Activated T-helper 1 cell treated with anti-CD3 and anti-CD28 coated beads, Interleukin-12 subunit alpha, Interleukin-12 subunit beta, Interleukin-2, Interleukin-4 antibody, amounts not matched to agents 30 ng/mL and 10 ng/mL and 1 ng/mL, durations not matched to agents 14 hours and 24 hours and 36 hours (primary cell): ENCODE results near the gene EPC1. TPM values are rescaled to one million over a fixed set of nuclear protein-coding genes. Genes with fewer than 3 reads are reported as not detected.
A peak's percentile ranks its signal among the peaks of the same experiment; 100 is the strongest.
"Not testable (repeated sequence)": the region's sequence is repeated elsewhere in the genome, so short reads cannot be mapped to it uniquely, and the experiment has no call there.

Experiments
- DNase-seq: peaks from one replicate; pipeline ENCODE4 v3.0.0; 2021; ENCODE audit warnings: low spot score
- H3K27ac Mint-ChIP-seq: one replicate; pipeline ENCODE4 v1.8.0; 2021; ENCODE audit warnings: mild to moderate bottlenecking, mixed read lengths
- H3K27me3 Mint-ChIP-seq: one replicate; pipeline ENCODE4 v1.8.0; 2022; ENCODE audit warnings: mild to moderate bottlenecking, moderate library complexity, mixed read lengths; ENCODE audit not compliant: insufficient read depth
- H3K36me3 Mint-ChIP-seq: one replicate; pipeline ENCODE4 v1.8.0; 2021; ENCODE audit warnings: low read depth, mixed read lengths
- H3K4me1 Mint-ChIP-seq: one replicate; pipeline ENCODE4 v1.8.0; 2021; ENCODE audit warnings: low read depth, mixed read lengths
- H3K4me3 Mint-ChIP-seq: one replicate; pipeline ENCODE4 v1.8.0; 2021; ENCODE audit warnings: mild to moderate bottlenecking, moderate library complexity, mixed read lengths
- H3K9me3 Mint-ChIP-seq: one replicate; pipeline ENCODE4 v1.8.0; 2021; ENCODE audit warnings: mixed read lengths
- intact Hi-C: fragments of 100-400 bp; cut with micrococcal nuclease; formaldehyde crosslinking; loops from one replicate; pipeline ENCODE4 v1.15.1; 2024
- total RNA-seq: library from RNA; stranded (reverse); gene quantifications from 2 replicates; pipeline ENCODE4 v1.2.3, GENCODE V29; 2022

Gene EPC1
- total RNA-seq, 1 donor from 2014 or later: 37.8 TPM

GRCh38 chr10:32365404-32365803, 18.4 kb upstream of the EPC1 start:
- H3K36me3 Mint-ChIP-seq, H3K27me3 Mint-ChIP-seq, H3K9me3 Mint-ChIP-seq, DNase-seq: not testable (repeated sequence)
- Mint-ChIP-seq H3K27ac (peak overlapping the region; percentile 59), H3K4me1 (peaks cover 61% of the 10 kb centered on the region), H3K4me3 (peak overlapping the region; percentile 5)
- intact Hi-C loops: loop anchor here (5.0 kb wide), 1 partner anchor 503 kb away; no protein-coding TSS in a partner anchor

DNA sequence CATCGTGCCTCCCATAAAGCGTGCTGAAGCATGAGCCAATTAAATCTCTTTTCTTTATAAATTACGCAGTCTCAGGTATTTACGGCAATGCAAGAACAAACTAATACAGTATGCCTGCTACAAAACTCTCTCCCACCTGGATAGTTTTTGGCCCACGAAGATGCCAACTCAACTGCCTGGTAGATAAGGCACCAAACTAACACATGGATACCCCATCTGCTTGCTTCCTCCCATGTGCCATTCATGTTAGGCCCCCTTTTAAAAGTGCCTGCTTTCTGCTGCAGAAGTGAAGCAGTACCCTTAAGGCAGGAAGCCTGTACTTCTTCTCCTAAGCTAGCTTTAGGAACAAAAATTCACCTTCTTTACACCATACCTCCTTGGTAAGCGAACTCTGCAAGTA, 15.6 kb upstream of the EPC1 start:
- DNase-seq: no peak
- no peak overlapping the region for H3K4me3 Mint-ChIP-seq
- H3K36me3 Mint-ChIP-seq: peaks cover 8% of the 10 kb centered on the region
- intact Hi-C loops: no loop called here
- peak overlapping the region; percentile 53 for H3K27ac Mint-ChIP-seq
- peaks cover 58% of the 10 kb centered on the region for H3K4me1 Mint-ChIP-seq
- no peaks in the 10 kb centered on the region for H3K27me3 Mint-ChIP-seq
- H3K9me3 Mint-ChIP-seq: peaks cover 3% of the 10 kb centered on the region

GRCh38 chr10:32360884-32361283, 13.9 kb upstream of the EPC1 start:
- peak overlapping the region; percentile 23 for H3K4me3 Mint-ChIP-seq
- intact Hi-C loops: no loop called here
- H3K27ac Mint-ChIP-seq: peak overlapping the region; percentile 24
- peaks cover 64% of the 10 kb centered on the region for H3K4me1 Mint-ChIP-seq
- peaks cover 11% of the 10 kb centered on the region for H3K36me3 Mint-ChIP-seq
- H3K9me3 Mint-ChIP-seq: peaks cover 3% of the 10 kb centered on the region
- no peak for DNase-seq
- H3K27me3 Mint-ChIP-seq: no peaks in the 10 kb centered on the region

DNA sequence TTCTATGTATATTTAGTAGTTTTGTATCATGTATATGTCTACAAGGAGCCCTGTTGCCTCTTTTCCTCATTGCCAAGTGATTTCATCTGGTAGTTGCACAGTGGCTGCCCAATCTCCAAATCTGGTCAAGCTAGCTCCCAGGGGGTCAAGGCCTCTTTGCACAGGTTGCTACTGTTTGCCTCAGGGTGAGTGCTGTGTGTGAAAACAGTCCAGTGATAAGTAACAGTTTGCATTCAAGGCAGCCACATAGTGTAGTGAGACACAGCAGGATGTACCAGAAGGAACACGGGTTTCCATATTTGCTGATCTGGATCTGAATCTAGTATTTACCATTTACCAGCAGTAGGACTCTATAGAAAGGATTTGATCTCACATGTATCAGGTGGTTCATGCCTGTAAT, 13.3 kb upstream of the EPC1 start:
- Mint-ChIP-seq H3K27ac (no peak overlapping the region), H3K4me3 (no peak overlapping the region), H3K4me1 (peaks cover 63% of the 10 kb centered on the region), H3K27me3 (no peaks in the 10 kb centered on the region), H3K36me3 (peaks cover 13% of the 10 kb centered on the region), H3K9me3 (peaks cover 3% of the 10 kb centered on the region)
- DNase-seq: no peak
- intact Hi-C loops: no loop called here

- Mint-ChIP-seq H3K4me3 (peak overlapping the region; percentile 61), H3K27ac (peak overlapping the region; percentile 93), H3K27me3 (no peaks in the 10 kb centered on the region), H3K4me1 (peaks cover 73% of the 10 kb centered on the region), H3K9me3 (peaks cover 3% of the 10 kb centered on the region), H3K36me3 (peaks cover 17% of the 10 kb centered on the region)
- intact Hi-C loops: loop anchor here (1.0 to 10.0 kb wide), 3 partner anchors 9 to 1652 kb away; partner anchors contain the start of gene EPC1
- no peak for DNase-seq
Observed at GRCh38 chr10:32357056-32357735, 10.2 kb upstream of the EPC1 start.

GRCh38 chr10:32354690-32355089, 7.7 kb upstream of the EPC1 start:
- H3K4me3 Mint-ChIP-seq, H3K27me3 Mint-ChIP-seq, DNase-seq, H3K36me3 Mint-ChIP-seq, H3K27ac Mint-ChIP-seq, H3K9me3 Mint-ChIP-seq: not testable (repeated sequence)
- intact Hi-C loops: loop anchor here (10.0 kb wide), 1 partner anchor 1650 kb away; no protein-coding TSS in a partner anchor
- H3K4me1 Mint-ChIP-seq: peaks cover 68% of the 10 kb centered on the region

DNA sequence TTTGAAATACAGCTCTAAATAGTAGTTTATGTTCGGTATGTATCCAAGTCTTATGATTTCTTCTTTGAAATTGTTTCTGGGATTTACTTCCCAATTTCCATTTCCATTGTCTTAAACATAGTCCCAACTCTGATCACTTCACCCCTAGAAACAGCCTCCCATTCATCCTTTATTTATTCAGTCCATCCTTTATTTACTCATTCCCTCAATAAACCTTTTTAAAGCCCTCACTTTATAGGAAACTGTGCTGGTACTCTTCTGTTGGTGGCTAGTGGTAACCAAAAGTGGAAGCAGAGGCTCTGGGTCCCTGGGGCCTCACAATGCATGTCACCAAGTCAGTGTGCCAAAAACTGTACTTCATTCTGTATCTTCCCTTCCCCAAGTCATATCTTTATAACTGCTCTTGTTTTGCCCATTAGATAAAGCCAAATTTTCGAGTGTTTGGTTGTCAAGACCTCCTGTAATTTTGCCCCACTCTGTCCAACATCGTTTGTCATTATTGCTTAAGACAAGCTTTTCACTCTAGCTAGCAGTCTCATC, 3.9 kb upstream of the EPC1 start:
- no peak for DNase-seq
- intact Hi-C loops: loop anchor here (10.0 kb wide), 1 partner anchor 1646 kb away; no protein-coding TSS in a partner anchor
- H3K36me3 Mint-ChIP-seq: peaks cover 9% of the 10 kb centered on the region
- no peaks in the 10 kb centered on the region for H3K9me3 Mint-ChIP-seq
- no peaks in the 10 kb centered on the region for H3K27me3 Mint-ChIP-seq
- peaks cover 69% of the 10 kb centered on the region for H3K4me1 Mint-ChIP-seq
- no peak overlapping the region for H3K4me3 Mint-ChIP-seq
- no peak overlapping the region for H3K27ac Mint-ChIP-seq

GRCh38 chr10:32349968-32350738, 3.2 kb upstream of the EPC1 start:
- Mint-ChIP-seq H3K4me1 (peaks cover 72% of the 10 kb centered on the region), H3K27me3 (no peaks in the 10 kb centered on the region), H3K4me3 (no peak overlapping the region), H3K36me3 (peaks cover 13% of the 10 kb centered on the region), H3K9me3 (no peaks in the 10 kb centered on the region), H3K27ac (no peak overlapping the region)
- intact Hi-C loops: loop anchor here (5.0 to 10.0 kb wide), 4 partner anchors 198 to 1915 kb away; partner anchors contain the start of genes ARHGAP12 and MAP3K8
- no peak for DNase-seq

DNA sequence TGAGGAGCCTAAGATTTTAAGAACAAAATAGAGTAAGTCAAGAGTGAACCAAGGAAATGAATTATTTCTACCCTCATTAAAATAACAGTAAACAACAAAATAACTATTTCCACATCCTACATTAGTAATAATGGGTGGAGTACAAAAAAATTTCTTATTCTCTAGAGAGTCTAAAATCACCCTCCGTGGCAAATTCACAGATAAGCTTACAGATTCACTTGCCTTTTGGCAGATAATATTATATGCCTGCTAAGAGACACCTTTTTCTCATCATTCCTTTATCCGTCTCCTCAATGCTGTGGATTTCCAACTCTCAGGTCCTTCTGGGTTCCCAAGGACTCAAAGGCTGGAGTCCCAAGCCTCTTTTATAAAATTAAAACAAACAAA, 2.2 kb upstream of the EPC1 start:
- peaks cover 19% of the 10 kb centered on the region for H3K36me3 Mint-ChIP-seq
- H3K9me3 Mint-ChIP-seq: no peaks in the 10 kb centered on the region
- peak overlapping the region; percentile 79 for H3K4me3 Mint-ChIP-seq
- peaks cover 71% of the 10 kb centered on the region for H3K4me1 Mint-ChIP-seq
- no peak for DNase-seq
- no peak overlapping the region for H3K27ac Mint-ChIP-seq
- intact Hi-C loops: loop anchor here (5.0 to 10.0 kb wide), 3 partner anchors 197 to 1914 kb away; partner anchors contain the start of genes ARHGAP12 and MAP3K8
- no peaks in the 10 kb centered on the region for H3K27me3 Mint-ChIP-seq

GRCh38 chr10:32348297-32349198, 1.6 kb upstream of the EPC1 start:
- Mint-ChIP-seq H3K4me1 (peaks cover 71% of the 10 kb centered on the region), H3K9me3 (no peaks in the 10 kb centered on the region), H3K4me3 (peak overlapping the region; percentile 79), H3K36me3 (peaks cover 24% of the 10 kb centered on the region), H3K27me3 (no peaks in the 10 kb centered on the region), H3K27ac (peak overlapping the region; percentile 58)
- DNase-seq: no peak
- intact Hi-C loops: loop anchor here (5.0 to 10.0 kb wide), 3 partner anchors 196 to 1914 kb away; partner anchors contain the start of genes ARHGAP12 and MAP3K8

- no peak for DNase-seq
- Mint-ChIP-seq H3K4me3 (peak overlapping the region; percentile 79), H3K4me1 (peaks cover 63% of the 10 kb centered on the region), H3K27ac (peak overlapping the region; percentile 87), H3K27me3 (no peaks in the 10 kb centered on the region), H3K36me3 (peaks cover 25% of the 10 kb centered on the region), H3K9me3 (no peaks in the 10 kb centered on the region)
- intact Hi-C loops: loop anchor here (1.0 to 10.0 kb wide), 5 partner anchors 10 to 1913 kb away; partner anchors contain the start of genes ARHGAP12, CCDC7 and MAP3K8
Observed at GRCh38 chr10:32347363-32348022, 535 bp upstream of the EPC1 start.
